ENCODE measurements around the gene JTB.

JTB gene

GRCh38 chr1:153968972-153969371, 8.5 kb downstream of the JTB start:
- ATAC-seq (ENCODE audit: insufficient read depth, low read depth) (no peak), DNase-seq (no peak)
- Histone ChIP-seq H3K4me2 (ENCODE audit: insufficient read depth, low read length) (peak overlapping the region; percentile 93), H3K9me3 (ENCODE audit: insufficient read depth, low read length, severe bottlenecking) (no peaks in the 10 kb centered on the region), H3K36me3 (ENCODE audit: insufficient read depth, low read length) (peaks cover 9% of the 10 kb centered on the region), H2AFZ (ENCODE audit: low read depth, low read length) (no peak overlapping the region), H3K4me3 (ENCODE audit: low read depth in 1 of 2, low read length in 2 of 2) (peak overlapping the region in 1 of 2 experiments; percentile 81; a peak in 1 of 4 replicates), H3K4me1 (ENCODE audit: insufficient read depth, low read length) (peaks cover 61% of the 10 kb centered on the region), H3K9ac (ENCODE audit: low read depth, low read length) (peak overlapping the region; percentile 69), H3K27ac (ENCODE audit: low read length) (no peak overlapping the region), H3K27me3 (ENCODE audit: insufficient read depth, low read length, poor library complexity) (no peaks in the 10 kb centered on the region), H4K20me1 (ENCODE audit: insufficient read depth, low read length) (no peaks in the 10 kb centered on the region), H3K79me2 (ENCODE audit: insufficient read depth, low read length) (peaks cover 41% of the 10 kb centered on the region)
- TF ChIP-seq EZH2 (IDR thresholded peaks at IDR 0.05; ENCODE audit: borderline replicate concordance, low read depth, low read length, severe bottlenecking) (no peak), CTCF (IDR thresholded peaks at IDR 0.05; ENCODE audit: borderline replicate concordance, extremely low read depth, low read length, poor library complexity, severe bottlenecking) (no peak)

GRCh38 chr1:153968408-153968807, 9.1 kb downstream of the JTB start:
- Histone ChIP-seq H3K79me2 (ENCODE audit: insufficient read depth, low read length) (peaks cover 46% of the 10 kb centered on the region), H2AFZ (ENCODE audit: low read depth, low read length) (peak overlapping the region; percentile 85; the same call in 1 of the 2 replicates), H3K27me3 (ENCODE audit: insufficient read depth, low read length, poor library complexity) (no peaks in the 10 kb centered on the region), H3K9me3 (ENCODE audit: insufficient read depth, low read length, severe bottlenecking) (no peaks in the 10 kb centered on the region), H3K4me1 (ENCODE audit: insufficient read depth, low read length) (peaks cover 64% of the 10 kb centered on the region), H4K20me1 (ENCODE audit: insufficient read depth, low read length) (no peaks in the 10 kb centered on the region), H3K36me3 (ENCODE audit: insufficient read depth, low read length) (peaks cover 3% of the 10 kb centered on the region), H3K27ac (ENCODE audit: low read length) (peak overlapping the region; percentile 92), H3K4me2 (ENCODE audit: insufficient read depth, low read length) (peak overlapping the region; percentile 93), H3K4me3 (ENCODE audit: low read depth in 1 of 2, low read length in 2 of 2) (peak overlapping the region; percentile 65 to 81; a peak in 3 of 4 replicates), H3K9ac (ENCODE audit: low read depth, low read length) (peak overlapping the region; percentile 69)
- ATAC-seq (ENCODE audit: insufficient read depth, low read depth): no peak
- no peak for TF ChIP-seq EZH2 (IDR thresholded peaks at IDR 0.05; ENCODE audit: borderline replicate concordance, low read depth, low read length, severe bottlenecking)
- no peak for DNase-seq

- Histone ChIP-seq H3K9ac (ENCODE audit: low read depth, low read length) (peak overlapping the region; percentile 69), H3K27me3 (ENCODE audit: insufficient read depth, low read length, poor library complexity) (no peaks in the 10 kb centered on the region), H3K27ac (ENCODE audit: low read length) (peak overlapping the region; percentile 92), H3K9me3 (ENCODE audit: insufficient read depth, low read length, severe bottlenecking) (no peaks in the 10 kb centered on the region), H3K36me3 (ENCODE audit: insufficient read depth, low read length) (no peaks in the 10 kb centered on the region; the same call in 1 of the 2 replicates), H3K79me2 (ENCODE audit: insufficient read depth, low read length) (peaks cover 50% of the 10 kb centered on the region), H4K20me1 (ENCODE audit: insufficient read depth, low read length) (no peaks in the 10 kb centered on the region), H3K4me3 (ENCODE audit: low read depth in 1 of 2, low read length in 2 of 2) (peak overlapping the region; percentile 65 to 81), H3K4me2 (ENCODE audit: insufficient read depth, low read length) (peak overlapping the region; percentile 93), H3K4me1 (ENCODE audit: insufficient read depth, low read length) (peaks cover 64% of the 10 kb centered on the region), H2AFZ (ENCODE audit: low read depth, low read length) (peak overlapping the region; percentile 85)
- no peak for TF ChIP-seq EZH2 (IDR thresholded peaks at IDR 0.05; ENCODE audit: borderline replicate concordance, low read depth, low read length, severe bottlenecking)
- no peak for TF ChIP-seq CTCF (IDR thresholded peaks at IDR 0.05; ENCODE audit: borderline replicate concordance, extremely low read depth, low read length, poor library complexity, severe bottlenecking)
- no peak for DNase-seq
- ATAC-seq (ENCODE audit: insufficient read depth, low read depth): no peak
Measured at GRCh38 chr1:153968000-153968363, 9.5 kb downstream of the JTB start.

- Histone ChIP-seq H3K4me3 (ENCODE audit: low read depth in 1 of 2, low read length in 2 of 2) (peak within 1 kb of the TSS; percentile 65 to 81), H3K79me2 (ENCODE audit: insufficient read depth, low read length) (peaks cover 56% of the 10 kb centered on the region), H3K27me3 (ENCODE audit: insufficient read depth, low read length, poor library complexity) (no peaks in the 10 kb centered on the region), H3K4me1 (ENCODE audit: insufficient read depth, low read length) (peaks cover 65% of the 10 kb centered on the region), H4K20me1 (ENCODE audit: insufficient read depth, low read length) (no peaks in the 10 kb centered on the region), H3K4me2 (ENCODE audit: insufficient read depth, low read length) (peak within 1 kb of the TSS; percentile 93), H3K27ac (ENCODE audit: low read length) (peak within 1 kb of the TSS; percentile 92), H3K36me3 (ENCODE audit: insufficient read depth, low read length) (no peaks in the 10 kb centered on the region; the same call in 1 of the 2 replicates), H2AFZ (ENCODE audit: low read depth, low read length) (peak within 1 kb of the TSS; percentile 85), H3K9ac (ENCODE audit: low read depth, low read length) (peak within 1 kb of the TSS; percentile 69), H3K9me3 (ENCODE audit: insufficient read depth, low read length, severe bottlenecking) (no peaks in the 10 kb centered on the region)
- ATAC-seq (ENCODE audit: insufficient read depth, low read depth) (peak; percentile 88), DNase-seq (peak; percentile 95)
- TF ChIP-seq EZH2 (IDR thresholded peaks at IDR 0.05; ENCODE audit: borderline replicate concordance, low read depth, low read length, severe bottlenecking) (no peak), CTCF (IDR thresholded peaks at IDR 0.05; ENCODE audit: borderline replicate concordance, extremely low read depth, low read length, poor library complexity, severe bottlenecking) (peak; percentile 72)
Measured at GRCh38 chr1:153967107-153967999, 10.1 kb downstream of the JTB start, which contains the start of gene CREB3L4. Gene CREB3L4, plus strand, starts transcription at chr1:153967902. Its CDS starts 624 bp downstream, at chr1:153968526.
